Natural killer cell (primary cell): ENCODE measurements around the gene GALNT17. TPM values are rescaled to one million over a fixed set of nuclear protein-coding genes. Genes with fewer than 3 reads are reported as not detected.

Experiments
- ATAC-seq, 3 donors: fragments of 150-1000 bp in 2 of 3; fragments of 200-7000 bp in 1 of 3; cut with Tn5 transposase; 1 replicate in 1 of 3; 2 replicates in 2 of 3; pipeline ENCODE4 v1.10.0; 2021; ENCODE audit warnings: mild to moderate bottlenecking in 2 of 3, moderate library complexity in 2 of 3
- DNase-seq, 2 donors: peaks; one replicate each; pipeline versions ENCODE4 v3.0.0 to v3.0.0-alpha.2; 2013 to 2021; ENCODE audit warnings: mixed read lengths in 1 of 2
- H3K27ac ChIP-seq: one replicate; pipeline ENCODE4 v1.5.1; 2013; ENCODE audit warnings: mild to moderate bottlenecking, low read length
- H3K27me3 ChIP-seq: one replicate; pipeline ENCODE4 v1.6.1; 2013; ENCODE audit warnings: low read length; ENCODE audit not compliant: control insufficient read depth, insufficient read depth
- H3K36me3 ChIP-seq: one replicate; pipeline ENCODE4 v1.6.1; 2013; ENCODE audit warnings: low read length; ENCODE audit not compliant: control insufficient read depth, insufficient read depth
- H3K4me1 ChIP-seq: one replicate; pipeline ENCODE4 v1.6.1; 2013; ENCODE audit warnings: low read length; ENCODE audit not compliant: control insufficient read depth, insufficient read depth
- H3K4me3 ChIP-seq: one replicate; pipeline ENCODE4 v1.5.1; 2013; ENCODE audit warnings: low read length
- H3K9me3 ChIP-seq: one replicate; pipeline ENCODE4 v1.6.1; 2013; ENCODE audit warnings: low read length; ENCODE audit not compliant: control insufficient read depth, insufficient read depth
- H3K27ac Mint-ChIP-seq, 2 donors: one replicate each; pipeline ENCODE4 v1.8.0; 2022; ENCODE audit warnings: mild to moderate bottlenecking in 2 of 2, mixed read lengths in 2 of 2, moderate library complexity in 1 of 2
- H3K27me3 Mint-ChIP-seq, 2 donors: one replicate each; pipeline ENCODE4 v1.8.0; 2022; ENCODE audit warnings: low read depth in 2 of 2, mixed read lengths in 2 of 2
- H3K36me3 Mint-ChIP-seq: one replicate; pipeline ENCODE4 v1.8.0; 2022; ENCODE audit warnings: mixed read lengths
- H3K4me1 Mint-ChIP-seq, 2 donors: one replicate each; pipeline ENCODE4 v1.8.0; 2022; ENCODE audit warnings: mixed read lengths in 2 of 2
- H3K4me3 Mint-ChIP-seq: one replicate; pipeline ENCODE4 v1.8.0; 2022; ENCODE audit warnings: mild to moderate bottlenecking, moderate library complexity, mixed read lengths
- H3K9me3 Mint-ChIP-seq, 2 donors: one replicate each; pipeline ENCODE4 v1.8.0; 2022; ENCODE audit warnings: mixed read lengths in 2 of 2
- WGBS: methylation state at CpG from one replicate; pipeline ENCODE4 v1.1.7; 2013; ENCODE audit warnings: missing lambda C conversion rate; ENCODE audit not compliant: insufficient coverage; 5-methylcytosine and 5-hydroxymethylcytosine counted together
- intact Hi-C: fragments of 100-400 bp; cut with micrococcal nuclease; formaldehyde crosslinking; loops from one replicate; pipeline ENCODE4 v1.14.2; 2022
- total RNA-seq, 4 donors: library from RNA; stranded (reverse); fragments of 120-200 nt in 1 of 4; gene quantifications; one replicate each; pipeline versions ENCODE4 v1.2.3 to v1.2.4, GENCODE V29; 2013 to 2022
- TF ChIP-seq, protein P1 (sequence below): fragments of 200-600 bp; IDR thresholded peaks from one replicate; pipeline ENCODE4 v1.8.0; 2022; ENCODE audit warnings: antibody characterized with exemption

Gene GALNT17
- total RNA-seq, 3 donors from 2014 or later (not counting 1 experiment from before 2014, with no cell fraction given) = not detected

GRCh38 chr7:71338866-71339265, 206.9 kb downstream of the GALNT17 start:
- DNase-seq = no peak
- WGBS = 78% methylated on average over 2 of the region's 2 CpGs
- Histone ChIP-seq H3K27me3 (no peaks in the 10 kb centered on the region), H3K27ac (no peak overlapping the region), H3K4me3 (no peak overlapping the region), H3K9me3 (peaks cover 7% of the 10 kb centered on the region), H3K4me1 (no peaks in the 10 kb centered on the region), H3K36me3 (no peaks in the 10 kb centered on the region)
- H3K4me1 Mint-ChIP-seq = no peaks in the 10 kb centered on the region
- TF ChIP-seq, protein P1, sequence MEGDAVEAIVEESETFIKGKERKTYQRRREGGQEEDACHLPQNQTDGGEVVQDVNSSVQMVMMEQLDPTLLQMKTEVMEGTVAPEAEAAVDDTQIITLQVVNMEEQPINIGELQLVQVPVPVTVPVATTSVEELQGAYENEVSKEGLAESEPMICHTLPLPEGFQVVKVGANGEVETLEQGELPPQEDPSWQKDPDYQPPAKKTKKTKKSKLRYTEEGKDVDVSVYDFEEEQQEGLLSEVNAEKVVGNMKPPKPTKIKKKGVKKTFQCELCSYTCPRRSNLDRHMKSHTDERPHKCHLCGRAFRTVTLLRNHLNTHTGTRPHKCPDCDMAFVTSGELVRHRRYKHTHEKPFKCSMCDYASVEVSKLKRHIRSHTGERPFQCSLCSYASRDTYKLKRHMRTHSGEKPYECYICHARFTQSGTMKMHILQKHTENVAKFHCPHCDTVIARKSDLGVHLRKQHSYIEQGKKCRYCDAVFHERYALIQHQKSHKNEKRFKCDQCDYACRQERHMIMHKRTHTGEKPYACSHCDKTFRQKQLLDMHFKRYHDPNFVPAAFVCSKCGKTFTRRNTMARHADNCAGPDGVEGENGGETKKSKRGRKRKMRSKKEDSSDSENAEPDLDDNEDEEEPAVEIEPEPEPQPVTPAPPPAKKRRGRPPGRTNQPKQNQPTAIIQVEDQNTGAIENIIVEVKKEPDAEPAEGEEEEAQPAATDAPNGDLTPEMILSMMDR = no peak
- H3K27ac Mint-ChIP-seq = no peak overlapping the region
- intact Hi-C loops = no loop called here
- ATAC-seq = no peak
- no peaks in the 10 kb centered on the region for H3K36me3 Mint-ChIP-seq
- H3K27me3 Mint-ChIP-seq = no peaks in the 10 kb centered on the region
- peaks cover 5 to 15% of the 10 kb centered on the region in 2 donors for H3K9me3 Mint-ChIP-seq
- no peak overlapping the region for H3K4me3 Mint-ChIP-seq

- no peaks in the 10 kb centered on the region for H3K36me3 ChIP-seq
- ATAC-seq (no peak), DNase-seq (no peak)
- TF ChIP-seq, protein P1 = no peak
- H3K27me3 ChIP-seq = no peaks in the 10 kb centered on the region
- H3K27ac Mint-ChIP-seq = no peak overlapping the region
- H3K27me3 Mint-ChIP-seq = no peaks in the 10 kb centered on the region
- H3K4me3 Mint-ChIP-seq = no peak overlapping the region
- H3K4me1 ChIP-seq = no peaks in the 10 kb centered on the region
- H3K4me1 Mint-ChIP-seq = no peaks in the 10 kb centered on the region
- H3K4me3 ChIP-seq = no peak overlapping the region
- peaks cover 7% of the 10 kb centered on the region for H3K9me3 ChIP-seq
- intact Hi-C loops = no loop called here
- H3K36me3 Mint-ChIP-seq = no peaks in the 10 kb centered on the region
- WGBS = 67% methylated on average over 1 of the region's 1 CpG
- peaks cover 12 to 19% of the 10 kb centered on the region in 2 donors for H3K9me3 Mint-ChIP-seq
- no peak overlapping the region for H3K27ac ChIP-seq
Observed at GRCh38 chr7:71339924-71340323, 208.0 kb downstream of the GALNT17 start.

DNA sequence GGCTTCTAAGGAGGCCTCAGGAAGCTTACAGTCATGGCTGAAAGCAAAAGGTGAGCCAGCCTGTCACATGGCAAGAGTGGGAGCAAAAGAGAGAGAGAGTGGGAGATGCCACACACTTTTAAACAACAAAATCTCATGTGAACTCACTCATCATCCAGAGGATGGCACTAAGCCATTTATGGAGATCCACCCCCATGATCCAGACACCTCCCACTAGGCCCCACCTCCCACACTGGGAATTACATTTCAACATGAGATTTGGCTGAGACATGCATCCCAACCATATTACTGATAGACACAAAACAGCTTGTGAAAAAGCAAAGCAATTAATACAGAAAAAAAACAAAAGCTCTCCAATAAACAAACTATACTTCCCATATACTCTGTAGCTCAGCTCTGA, 210.3 kb downstream of the GALNT17 start:
- no peak for ATAC-seq
- H3K4me3 ChIP-seq = no peak overlapping the region
- H3K4me1 Mint-ChIP-seq = no peaks in the 10 kb centered on the region
- H3K27me3 ChIP-seq = no peaks in the 10 kb centered on the region
- H3K27ac ChIP-seq = no peak overlapping the region
- peaks cover 12 to 22% of the 10 kb centered on the region in 2 donors for H3K9me3 Mint-ChIP-seq
- no peak for DNase-seq
- peaks cover 7% of the 10 kb centered on the region for H3K9me3 ChIP-seq
- no peak overlapping the region for H3K4me3 Mint-ChIP-seq
- no peaks in the 10 kb centered on the region for H3K27me3 Mint-ChIP-seq
- no peak overlapping the region for H3K27ac Mint-ChIP-seq
- TF ChIP-seq, protein P1 = no peak
- no peaks in the 10 kb centered on the region for H3K36me3 Mint-ChIP-seq
- H3K4me1 ChIP-seq = no peaks in the 10 kb centered on the region
- intact Hi-C loops = no loop called here
- H3K36me3 ChIP-seq = no peaks in the 10 kb centered on the region

- intact Hi-C loops = no loop called here
- Histone ChIP-seq H3K36me3 (no peaks in the 10 kb centered on the region), H3K4me3 (no peak overlapping the region), H3K9me3 (peaks cover 7% of the 10 kb centered on the region), H3K27ac (no peak overlapping the region), H3K4me1 (no peaks in the 10 kb centered on the region), H3K27me3 (no peaks in the 10 kb centered on the region)
- H3K4me3 Mint-ChIP-seq = no peak overlapping the region
- TF ChIP-seq, protein P1 = no peak
- no peaks in the 10 kb centered on the region for H3K4me1 Mint-ChIP-seq
- no peak overlapping the region for H3K27ac Mint-ChIP-seq
- ATAC-seq = no peak
- no peak for DNase-seq
- H3K9me3 Mint-ChIP-seq = peaks cover 12 to 22% of the 10 kb centered on the region in 2 donors
- H3K27me3 Mint-ChIP-seq = no peaks in the 10 kb centered on the region
- no peaks in the 10 kb centered on the region for H3K36me3 Mint-ChIP-seq
Observed at GRCh38 chr7:71343039-71343438, 211.1 kb downstream of the GALNT17 start.
